CD14-positive monocyte (primary cell): Measurements from ENCODE around the gene RAB27B. TPM values are rescaled to one million over a fixed set of nuclear protein-coding genes. Genes with fewer than 3 reads are reported as not detected.

ENCODE experiments used
- DNase-seq, 3 donors: peaks; one replicate each; pipeline ENCODE4 v3.0.0-alpha.2; 2011 to 2022
- H2AFZ ChIP-seq: 2 replicates; pipeline ENCODE4 v1.6.0; 2012; ENCODE audit warnings: mild to moderate bottlenecking, low read depth, low read length, inconsistent platforms; ENCODE audit not compliant: insufficient read depth, poor library complexity, severe bottlenecking
- H3K27ac ChIP-seq, 2 donors: 1 replicate in 1 of 2; 2 replicates in 1 of 2; pipeline ENCODE4 v1.5.1; 2012 to 2013; ENCODE audit warnings: low read length in 2 of 2, control low read depth in 1 of 2, inconsistent platforms in 1 of 2, low read depth in 1 of 2, mild to moderate bottlenecking in 1 of 2
- H3K27me3 ChIP-seq, 2 donors: one replicate each; pipeline versions ENCODE4 v1.6.0 to v1.6.1; 2011 to 2013; ENCODE audit warnings: low read length in 2 of 2; ENCODE audit not compliant: control insufficient read depth in 2 of 2, insufficient read depth in 2 of 2
- H3K36me3 ChIP-seq, 2 donors: replicated peaks in 1 of 2; 1 replicate in 1 of 2; 2 replicates in 1 of 2; pipeline versions ENCODE4 v1.5.1 to v1.6.1; 2012 to 2013; ENCODE audit warnings: low read length in 2 of 2, control low read depth in 1 of 2, inconsistent platforms in 1 of 2, mild to moderate bottlenecking in 1 of 2; ENCODE audit not compliant: insufficient read depth in 2 of 2, control insufficient read depth in 1 of 2
- H3K4me1 ChIP-seq, 2 donors: 1 replicate in 1 of 2; 2 replicates in 1 of 2; pipeline versions ENCODE4 v1.5.1 to v1.6.1; 2012 to 2013; ENCODE audit warnings: low read length in 2 of 2, control low read depth in 1 of 2, inconsistent platforms in 1 of 2, mild to moderate bottlenecking in 1 of 2, moderate library complexity in 1 of 2; ENCODE audit not compliant: insufficient read depth in 2 of 2, control insufficient read depth in 1 of 2
- H3K4me2 ChIP-seq: replicated peaks from 2 replicates; pipeline ENCODE3; 2012; ENCODE audit warnings: low read length, moderate library complexity, mild to moderate bottlenecking; ENCODE audit not compliant: poor library complexity, severe bottlenecking; ENCODE audit errors: extremely low read depth
- H3K4me3 ChIP-seq, 3 experiments: fragments of 200-600 bp in 1 of 3; sonication (generic) in 1 of 3; replicated peaks in 1 of 3; 1 replicate in 2 of 3; 2 replicates in 1 of 3; pipeline ENCODE4 v1.5.1; 2011 to 2013; ENCODE audit warnings: low read length in 3 of 3, mild to moderate bottlenecking in 3 of 3, control low read depth in 2 of 3, low read depth in 2 of 3, inconsistent platforms in 1 of 3, moderate library complexity in 1 of 3
- H3K79me2 ChIP-seq: 2 replicates; pipeline ENCODE4 v1.6.0; 2012; ENCODE audit warnings: mild to moderate bottlenecking, control low read depth, inconsistent platforms, low read length, moderate library complexity; ENCODE audit not compliant: insufficient read depth
- H3K9ac ChIP-seq: 2 replicates; pipeline ENCODE4 v1.6.0; 2017; ENCODE audit warnings: low read length, mild to moderate bottlenecking; ENCODE audit not compliant: insufficient read depth, poor library complexity, severe bottlenecking
- H3K9me3 ChIP-seq, 2 donors: replicated peaks in 1 of 2; 1 replicate in 1 of 2; 2 replicates in 1 of 2; pipeline versions ENCODE4 v1.5.1 to v1.6.1; 2012 to 2013; ENCODE audit warnings: low read length in 2 of 2, control low read depth in 1 of 2; ENCODE audit not compliant: control insufficient read depth in 1 of 2, insufficient read depth in 1 of 2
- H4K20me1 ChIP-seq: 2 replicates; pipeline ENCODE4 v1.6.0; 2012; ENCODE audit warnings: mild to moderate bottlenecking, low read length, control low read depth, moderate library complexity; ENCODE audit not compliant: insufficient read depth
- H3K27ac Mint-ChIP-seq, 7 donors: one replicate each; pipeline ENCODE4 v1.8.0; 2020; ENCODE audit warnings: mild to moderate bottlenecking in 7 of 7, mixed read lengths in 7 of 7, moderate library complexity in 6 of 7, inconsistent platforms in 2 of 7
- H3K27me3 Mint-ChIP-seq, 3 donors: one replicate each; pipeline ENCODE4 v1.8.0; 2021 to 2022; ENCODE audit warnings: low read depth in 3 of 3, mild to moderate bottlenecking in 3 of 3, mixed read lengths in 3 of 3, moderate library complexity in 3 of 3, inconsistent platforms in 1 of 3
- H3K36me3 Mint-ChIP-seq, 2 donors: one replicate each; pipeline ENCODE4 v1.8.0; 2020; ENCODE audit warnings: mixed read lengths in 2 of 2, inconsistent platforms in 1 of 2, mild to moderate bottlenecking in 1 of 2
- H3K4me1 Mint-ChIP-seq: one replicate; pipeline ENCODE4 v1.8.0; 2020; ENCODE audit warnings: mild to moderate bottlenecking, mixed read lengths
- H3K4me3 Mint-ChIP-seq, 2 donors: one replicate each; pipeline ENCODE4 v1.8.0; 2020; ENCODE audit warnings: mild to moderate bottlenecking in 2 of 2, mixed read lengths in 2 of 2, moderate library complexity in 1 of 2
- H3K9me3 Mint-ChIP-seq, 7 donors: one replicate each; pipeline ENCODE4 v1.8.0; 2020 to 2022; ENCODE audit warnings: mixed read lengths in 7 of 7, mild to moderate bottlenecking in 6 of 7, moderate library complexity in 6 of 7, inconsistent platforms in 2 of 7
- WGBS: methylation state at CpG from one replicate; pipeline ENCODE4 v1.1.5; 2013; ENCODE audit warnings: missing lambda C conversion rate; ENCODE audit not compliant: insufficient coverage; 5-methylcytosine and 5-hydroxymethylcytosine counted together
- intact Hi-C, 2 donors: fragments of 100-400 bp; cut with micrococcal nuclease; formaldehyde crosslinking; loops; one replicate each; pipeline versions ENCODE4 v1.15.0 to v1.15.1; 2023
- polyA plus RNA-seq, 3 donors: library from polyadenylated mRNA; depleted of rRNA in 1 of 3; unstranded in 2 of 3; stranded (reverse) in 1 of 3; fragments of 300-500 nt in 2 of 3; fragments of >200 nt in 1 of 3; fragmentation: Illumina TruSeq in 2 of 3; gene quantifications; 1 replicate in 2 of 3; 2 replicates in 1 of 3; pipeline ENCODE4 v1.2.3, GENCODE V29; 2012 to 2021
- TF ChIP-seq, protein P1 (sequence below): fragments of 200-600 bp; IDR thresholded peaks from one replicate; pipeline ENCODE4 v1.8.0; 2022; ENCODE audit warnings: antibody characterized with exemption, mild to moderate bottlenecking

Gene RAB27B
- polyA plus RNA-seq, 3 donors: 0.11 to 0.13 TPM; not detected in 1

DNA sequence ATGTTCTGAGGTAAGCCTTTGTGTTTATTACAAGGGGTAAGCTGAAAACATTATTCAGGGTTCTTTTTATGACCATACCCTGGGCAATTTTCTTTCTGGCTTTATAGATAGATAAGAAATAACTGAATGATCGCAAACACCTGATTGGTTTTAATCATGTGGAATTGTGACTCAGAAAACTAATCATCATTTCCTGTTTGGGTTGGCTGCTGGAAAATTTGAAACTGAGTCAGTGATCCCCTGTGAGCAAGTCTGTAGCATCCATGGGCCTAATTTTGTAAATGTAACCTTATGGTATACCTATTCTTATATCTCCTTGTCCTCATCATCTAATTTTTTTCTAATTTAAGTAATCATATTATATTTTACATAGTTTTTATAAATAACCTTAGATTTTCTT is 96.7 kb downstream of the RAB27B start:
- no peaks in the 10 kb centered on the region for H3K9me3 ChIP-seq
- Mint-ChIP-seq H3K27ac (no peak overlapping the region), H3K36me3 (no peaks in the 10 kb centered on the region), H3K9me3 (peaks cover 0 to 1% (median 0%) of the 10 kb centered on the region in 7 donors), H3K4me3 (no peak overlapping the region), H3K27me3 (peaks cover 0 to 5% (median 2%) of the 10 kb centered on the region in 3 donors), H3K4me1 (no peaks in the 10 kb centered on the region)
- H3K9ac ChIP-seq: no peak overlapping the region
- no peak for DNase-seq
- H3K4me1 ChIP-seq: no peaks in the 10 kb centered on the region
- no peaks in the 10 kb centered on the region for H3K27me3 ChIP-seq
- no peaks in the 10 kb centered on the region for H3K79me2 ChIP-seq
- no peak overlapping the region for H3K27ac ChIP-seq
- H2AFZ ChIP-seq: no peak overlapping the region
- H4K20me1 ChIP-seq: no peaks in the 10 kb centered on the region
- no peaks in the 10 kb centered on the region for H3K36me3 ChIP-seq
- TF ChIP-seq, protein P1, sequence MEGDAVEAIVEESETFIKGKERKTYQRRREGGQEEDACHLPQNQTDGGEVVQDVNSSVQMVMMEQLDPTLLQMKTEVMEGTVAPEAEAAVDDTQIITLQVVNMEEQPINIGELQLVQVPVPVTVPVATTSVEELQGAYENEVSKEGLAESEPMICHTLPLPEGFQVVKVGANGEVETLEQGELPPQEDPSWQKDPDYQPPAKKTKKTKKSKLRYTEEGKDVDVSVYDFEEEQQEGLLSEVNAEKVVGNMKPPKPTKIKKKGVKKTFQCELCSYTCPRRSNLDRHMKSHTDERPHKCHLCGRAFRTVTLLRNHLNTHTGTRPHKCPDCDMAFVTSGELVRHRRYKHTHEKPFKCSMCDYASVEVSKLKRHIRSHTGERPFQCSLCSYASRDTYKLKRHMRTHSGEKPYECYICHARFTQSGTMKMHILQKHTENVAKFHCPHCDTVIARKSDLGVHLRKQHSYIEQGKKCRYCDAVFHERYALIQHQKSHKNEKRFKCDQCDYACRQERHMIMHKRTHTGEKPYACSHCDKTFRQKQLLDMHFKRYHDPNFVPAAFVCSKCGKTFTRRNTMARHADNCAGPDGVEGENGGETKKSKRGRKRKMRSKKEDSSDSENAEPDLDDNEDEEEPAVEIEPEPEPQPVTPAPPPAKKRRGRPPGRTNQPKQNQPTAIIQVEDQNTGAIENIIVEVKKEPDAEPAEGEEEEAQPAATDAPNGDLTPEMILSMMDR: no peak
- intact Hi-C loops: no loop called here
- H3K4me3 ChIP-seq: no peak overlapping the region
- WGBS: no CpG with 5 or more reads among the region's 1 CpG
- H3K4me2 ChIP-seq: no peak overlapping the region

DNA sequence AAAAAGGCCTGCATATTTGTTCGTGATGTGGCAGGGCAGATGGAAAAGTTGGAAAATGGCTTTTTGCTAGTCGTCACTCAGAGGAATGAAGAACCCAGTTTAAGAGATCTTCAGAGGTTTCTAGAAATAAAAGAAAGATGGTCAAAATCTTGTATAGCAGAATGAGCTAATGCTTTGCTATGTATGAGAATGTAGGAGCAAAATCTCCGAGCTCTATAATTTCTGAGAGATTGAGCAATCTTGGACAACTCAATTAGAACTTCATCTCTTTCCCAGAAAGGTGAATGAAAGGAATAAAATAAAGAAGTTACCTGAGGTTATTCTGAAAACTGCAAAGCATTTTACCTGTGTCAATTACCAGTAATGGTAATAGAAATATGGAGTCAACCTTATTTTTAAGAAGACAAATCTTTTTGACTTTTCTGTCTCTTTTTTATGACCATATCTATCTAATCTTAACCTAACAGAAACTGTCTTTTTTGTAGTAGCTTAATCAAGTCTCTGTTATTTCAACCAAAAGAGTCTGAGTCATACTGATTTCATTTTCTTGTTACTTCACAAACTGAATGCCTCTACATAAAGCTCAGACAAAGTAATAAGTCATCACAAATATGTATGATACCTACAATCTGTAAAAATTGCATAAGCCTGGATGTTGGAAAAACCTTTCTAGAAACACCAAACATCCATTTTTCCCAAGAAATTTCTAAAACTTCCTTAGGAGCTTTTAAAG is 98.5 kb downstream of the RAB27B start:
- H3K4me1 Mint-ChIP-seq: no peaks in the 10 kb centered on the region
- intact Hi-C loops: no loop called here
- no peaks in the 10 kb centered on the region for H3K4me1 ChIP-seq
- H2AFZ ChIP-seq: no peak overlapping the region
- H3K36me3 ChIP-seq: no peaks in the 10 kb centered on the region
- peaks cover 0 to 1% (median 0%) of the 10 kb centered on the region in 7 donors for H3K9me3 Mint-ChIP-seq
- 100% methylated on average over 1 of the region's 3 CpGs for WGBS
- H3K79me2 ChIP-seq: no peaks in the 10 kb centered on the region
- TF ChIP-seq, protein P1: no peak
- no peak for DNase-seq
- no peak overlapping the region for H3K27ac Mint-ChIP-seq
- H3K9ac ChIP-seq: no peak overlapping the region
- H3K27ac ChIP-seq: no peak overlapping the region
- no peaks in the 10 kb centered on the region for H3K36me3 Mint-ChIP-seq
- H3K27me3 Mint-ChIP-seq: peaks cover 0 to 7% (median 1%) of the 10 kb centered on the region in 3 donors
- no peak overlapping the region for H3K4me2 ChIP-seq
- H3K4me3 Mint-ChIP-seq: no peak overlapping the region
- H4K20me1 ChIP-seq: no peaks in the 10 kb centered on the region
- no peaks in the 10 kb centered on the region for H3K27me3 ChIP-seq
- H3K4me3 ChIP-seq: no peak overlapping the region
- H3K9me3 ChIP-seq: no peaks in the 10 kb centered on the region
